Activated CD4-positive, alpha-beta T cell treated with anti-CD3 and anti-CD28 coated beads, Interleukin-10, Interleukin-2, amounts not matched to agents 100 ng/mL and 50 ng/mL, durations not matched to agents 16 hours and 8 hours (primary cell): ENCODE results near the gene STX17.
A peak's percentile ranks its signal among the peaks of the same experiment; 100 is the strongest.

ENCODE experiments used
- DNase-seq: peaks from one replicate; pipeline ENCODE4 v3.0.0-alpha.2; 2020

The STX17 gene

GRCh38 chr9:99911600-99911999 lies 5.1 kb downstream of the STX17 start:
- DNase-seq = no peak

- DNase-seq = no peak
Measured at GRCh38 chr9:99916650-99917049, 10.2 kb downstream of the STX17 start.

- no peak for DNase-seq
Measured at GRCh38 chr9:99918134-99918533, 11.7 kb downstream of the STX17 start.

- no peak for DNase-seq
Measured at GRCh38 chr9:99919930-99920329, 13.5 kb downstream of the STX17 start.

GRCh38 chr9:99921875-99922710 lies 15.6 kb downstream of the STX17 start:
- DNase-seq = no peak

GRCh38 chr9:99922711-99923030 lies 16.2 kb downstream of the STX17 start:
- no peak for DNase-seq

- no peak for DNase-seq
Measured at GRCh38 chr9:99925541-99925940, 19.1 kb downstream of the STX17 start.

GRCh38 chr9:99929652-99930051 lies 23.2 kb downstream of the STX17 start:
- DNase-seq = no peak

GRCh38 chr9:99931155-99931840 lies 24.8 kb downstream of the STX17 start:
- no peak for DNase-seq

- DNase-seq = no peak
Measured at GRCh38 chr9:99936947-99937587, 30.6 kb downstream of the STX17 start.

GRCh38 chr9:99947395-99947794 lies 40.9 kb downstream of the STX17 start:
- no peak for DNase-seq

GRCh38 chr9:99948482-99948881 lies 42.0 kb downstream of the STX17 start:
- DNase-seq = no peak

- no peak for DNase-seq
Measured at GRCh38 chr9:99948896-99949295, 42.4 kb downstream of the STX17 start.

- peak; percentile 47 for DNase-seq
Measured at GRCh38 chr9:99953861-99954507, 47.5 kb downstream of the STX17 start.

GRCh38 chr9:99954819-99955218 lies 48.4 kb downstream of the STX17 start:
- peak; percentile 71 for DNase-seq

- no peak for DNase-seq
Measured at GRCh38 chr9:99955606-99956005, 49.2 kb downstream of the STX17 start.

- no peak for DNase-seq
Measured at GRCh38 chr9:99962680-99963261, 56.3 kb downstream of the STX17 start.

- DNase-seq = no peak
Measured at GRCh38 chr9:99964336-99964735, 57.9 kb downstream of the STX17 start.

GRCh38 chr9:99966001-99966400 lies 59.5 kb downstream of the STX17 start:
- DNase-seq = no peak

- DNase-seq = no peak
Measured at GRCh38 chr9:99966716-99967115, 60.3 kb downstream of the STX17 start.

- no peak for DNase-seq
Measured at GRCh38 chr9:99967457-99967856, 61.0 kb downstream of the STX17 start.

- DNase-seq = no peak
Measured at GRCh38 chr9:99970481-99970880, 64.0 kb downstream of the STX17 start.

GRCh38 chr9:99971410-99971809 lies 65.0 kb downstream of the STX17 start:
- DNase-seq = no peak
